GM23338 (cell line): Measurements from ENCODE around the gene BTBD9.

ENCODE experiments used
- CREB1 ChIP-seq: fragments of 250-450 bp; sonication (Bioruptor Pico); IDR thresholded peaks from 2 replicates; pipeline ENCODE4 v1.5.0; 2020; ENCODE audit warnings: low read depth, mild to moderate bottlenecking, moderate library complexity
- CTCF ChIP-seq, 2 experiments: fragments of 200-600 bp in 1 of 2; sonication (generic) in 1 of 2; conservative IDR thresholded peaks; 2 replicates each; pipeline versions ENCODE4 v1.5.1 to v1.6.1; 2016 to 2017; ENCODE audit warnings: antibody characterized with exemption in 2 of 2, low read depth in 2 of 2, mild to moderate bottlenecking in 2 of 2, moderate library complexity in 1 of 2
- EZH2 ChIP-seq: fragments of 200-600 bp; sonication (generic); IDR thresholded peaks from one replicate; pipeline ENCODE4 v1.8.0; 2017; ENCODE audit warnings: antibody characterized with exemption, mild to moderate bottlenecking, low read depth; ENCODE audit not compliant: unreplicated experiment
- EZH2phosphoT487 ChIP-seq: fragments of 200-600 bp; sonication (generic); IDR thresholded peaks from one replicate; pipeline ENCODE4 v1.8.1; 2018; ENCODE audit warnings: antibody characterized with exemption; ENCODE audit not compliant: unreplicated experiment
- POLR2AphosphoS5 ChIP-seq: IDR thresholded peaks from 2 replicates; pipeline ENCODE4 v1.6.1; 2016; ENCODE audit warnings: antibody characterized with exemption, low read depth
- REST ChIP-seq: IDR thresholded peaks from one replicate; pipeline ENCODE4 v1.6.1; 2018; ENCODE audit warnings: antibody characterized with exemption; ENCODE audit not compliant: unreplicated experiment
- STAT1 ChIP-seq: IDR thresholded peaks from one replicate; pipeline ENCODE4 v1.6.1; 2016; ENCODE audit warnings: antibody characterized with exemption; ENCODE audit not compliant: unreplicated experiment
- ZNF331 ChIP-seq: fragments of 250-450 bp; sonication (Bioruptor Pico); IDR thresholded peaks from 2 replicates; pipeline ENCODE4 v1.5.0; 2020; ENCODE audit warnings: low read depth, mild to moderate bottlenecking, moderate library complexity
- TF ChIP-seq, protein P1 (sequence below): IDR thresholded peaks from 2 replicates; pipeline ENCODE4 v1.6.1; 2016; ENCODE audit warnings: antibody characterized with exemption

DNA sequence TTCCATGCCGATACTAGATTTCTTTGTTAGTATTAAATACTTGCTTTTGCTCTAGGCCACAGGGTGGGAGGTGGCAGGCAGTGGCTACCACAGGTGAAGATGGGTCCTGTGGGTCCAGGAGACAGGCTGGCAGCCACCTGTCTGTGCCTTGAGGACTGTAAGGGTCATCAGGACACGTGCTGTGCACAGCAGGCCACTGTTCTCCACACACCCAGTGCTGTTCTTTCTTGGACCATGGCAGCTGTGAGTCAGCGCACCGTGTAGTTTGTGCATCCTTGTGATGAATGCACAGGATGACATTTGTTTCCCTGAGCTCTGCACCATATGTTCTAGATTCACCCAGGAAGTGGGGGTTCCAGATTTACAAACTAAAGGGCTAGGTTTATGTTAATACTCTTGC is 503.2 kb downstream of the BTBD9 start:
- no peak for TF ChIP-seq REST
- TF ChIP-seq CTCF (conservative IDR thresholded peaks at IDR 0.05; ENCODE audit: low read depth in 2 of 2): no peak
- no peak for TF ChIP-seq EZH2
- TF ChIP-seq POLR2AphosphoS5: no peak
- no peak for TF ChIP-seq EZH2phosphoT487
- no peak for TF ChIP-seq CREB1 (CRISPR knock-in tag)
- TF ChIP-seq ZNF331: no peak
- no peak for TF ChIP-seq STAT1
- TF ChIP-seq, protein P1, sequence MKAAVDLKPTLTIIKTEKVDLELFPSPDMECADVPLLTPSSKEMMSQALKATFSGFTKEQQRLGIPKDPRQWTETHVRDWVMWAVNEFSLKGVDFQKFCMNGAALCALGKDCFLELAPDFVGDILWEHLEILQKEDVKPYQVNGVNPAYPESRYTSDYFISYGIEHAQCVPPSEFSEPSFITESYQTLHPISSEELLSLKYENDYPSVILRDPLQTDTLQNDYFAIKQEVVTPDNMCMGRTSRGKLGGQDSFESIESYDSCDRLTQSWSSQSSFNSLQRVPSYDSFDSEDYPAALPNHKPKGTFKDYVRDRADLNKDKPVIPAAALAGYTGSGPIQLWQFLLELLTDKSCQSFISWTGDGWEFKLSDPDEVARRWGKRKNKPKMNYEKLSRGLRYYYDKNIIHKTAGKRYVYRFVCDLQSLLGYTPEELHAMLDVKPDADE: no peak
